HL-60 (cell line): ENCODE measurements around the gene NCK2.

Experiments used
- DNase-seq, 2 experiments: peaks; one replicate each; pipeline ENCODE4 v3.0.0-alpha.2; 2010 to 2020; ENCODE audit warnings: low read depth in 1 of 2, low spot score in 1 of 2
- H3K27ac ChIP-seq: fragments of 250-450 bp; sonication (Bioruptor Pico); replicated peaks from 2 replicates; pipeline ENCODE4 v1.5.1; 2020; ENCODE audit warnings: mild to moderate bottlenecking, moderate library complexity
- H3K27me3 ChIP-seq: fragments of 250-450 bp; sonication (Bioruptor Pico); 2 replicates; pipeline ENCODE4 v1.5.1; 2021; ENCODE audit warnings: mild to moderate bottlenecking, moderate library complexity; ENCODE audit not compliant: insufficient read depth, poor library complexity, severe bottlenecking
- H3K4me3 ChIP-seq: replicated peaks from 2 replicates; pipeline ENCODE4 v1.5.1; 2011; ENCODE audit warnings: mild to moderate bottlenecking, control low read depth, low read length; ENCODE audit not compliant: insufficient read depth
- GABPA ChIP-seq: IDR thresholded peaks from 2 replicates; pipeline ENCODE4 v1.6.1; 2012; ENCODE audit warnings: low read depth
- POLR2AphosphoS5 ChIP-seq: IDR thresholded peaks from 2 replicates; pipeline ENCODE4 v1.6.1; 2012; ENCODE audit warnings: low read depth
- REST ChIP-seq: IDR thresholded peaks from 2 replicates; pipeline ENCODE4 v1.6.1; 2012; ENCODE audit warnings: low read depth; ENCODE audit not compliant: insufficient replicate concordance
- SPI1 ChIP-seq: IDR thresholded peaks from 2 replicates; pipeline ENCODE4 v1.6.1; 2012; ENCODE audit warnings: low read depth, mild to moderate bottlenecking, borderline replicate concordance
- TF ChIP-seq, protein P1 (sequence below): IDR thresholded peaks from one replicate; pipeline ENCODE4 v1.5.1; 2011; ENCODE audit warnings: low read length, control low read depth, inconsistent platforms; ENCODE audit not compliant: insufficient read depth

The NCK2 gene

DNA sequence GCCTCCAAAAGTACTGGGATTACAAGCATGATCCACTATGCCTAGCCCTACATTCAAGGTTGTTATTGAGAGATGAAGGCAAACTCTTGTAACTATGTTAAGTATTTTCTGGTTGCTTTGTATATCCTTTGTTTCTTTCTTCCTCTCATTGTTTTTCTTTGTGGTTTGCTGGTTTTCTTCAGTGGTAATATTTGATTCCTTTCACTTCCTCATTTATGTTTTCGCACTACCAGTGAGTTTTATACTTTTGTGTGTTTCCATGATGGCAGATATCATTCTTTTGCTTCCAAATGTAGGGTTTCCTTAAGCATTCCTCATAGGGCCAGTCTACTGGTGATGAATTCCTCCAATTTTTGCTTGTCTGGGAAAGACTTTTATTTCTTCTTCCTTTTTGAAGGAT lies 90.2 kb downstream of the NCK2 start:
- no peak for DNase-seq
- Histone ChIP-seq H3K27me3 (no peaks in the 10 kb centered on the region), H3K27ac (no peak overlapping the region; the same call in 1 of the 2 replicates), H3K4me3 (no peak overlapping the region)
- peak; percentile 97 for TF ChIP-seq SPI1
- no peak for TF ChIP-seq POLR2AphosphoS5

- DNase-seq: no peak
- Histone ChIP-seq H3K27ac (no peak overlapping the region), H3K27me3 (no peaks in the 10 kb centered on the region), H3K4me3 (no peak overlapping the region)
- TF ChIP-seq SPI1: no peak
- no peak for TF ChIP-seq GABPA
- TF ChIP-seq, protein P1, sequence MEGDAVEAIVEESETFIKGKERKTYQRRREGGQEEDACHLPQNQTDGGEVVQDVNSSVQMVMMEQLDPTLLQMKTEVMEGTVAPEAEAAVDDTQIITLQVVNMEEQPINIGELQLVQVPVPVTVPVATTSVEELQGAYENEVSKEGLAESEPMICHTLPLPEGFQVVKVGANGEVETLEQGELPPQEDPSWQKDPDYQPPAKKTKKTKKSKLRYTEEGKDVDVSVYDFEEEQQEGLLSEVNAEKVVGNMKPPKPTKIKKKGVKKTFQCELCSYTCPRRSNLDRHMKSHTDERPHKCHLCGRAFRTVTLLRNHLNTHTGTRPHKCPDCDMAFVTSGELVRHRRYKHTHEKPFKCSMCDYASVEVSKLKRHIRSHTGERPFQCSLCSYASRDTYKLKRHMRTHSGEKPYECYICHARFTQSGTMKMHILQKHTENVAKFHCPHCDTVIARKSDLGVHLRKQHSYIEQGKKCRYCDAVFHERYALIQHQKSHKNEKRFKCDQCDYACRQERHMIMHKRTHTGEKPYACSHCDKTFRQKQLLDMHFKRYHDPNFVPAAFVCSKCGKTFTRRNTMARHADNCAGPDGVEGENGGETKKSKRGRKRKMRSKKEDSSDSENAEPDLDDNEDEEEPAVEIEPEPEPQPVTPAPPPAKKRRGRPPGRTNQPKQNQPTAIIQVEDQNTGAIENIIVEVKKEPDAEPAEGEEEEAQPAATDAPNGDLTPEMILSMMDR: no peak
- TF ChIP-seq REST: no peak
- no peak for TF ChIP-seq POLR2AphosphoS5
Measured at GRCh38 chr2:105836341-105836740, 91.6 kb downstream of the NCK2 start.

DNA sequence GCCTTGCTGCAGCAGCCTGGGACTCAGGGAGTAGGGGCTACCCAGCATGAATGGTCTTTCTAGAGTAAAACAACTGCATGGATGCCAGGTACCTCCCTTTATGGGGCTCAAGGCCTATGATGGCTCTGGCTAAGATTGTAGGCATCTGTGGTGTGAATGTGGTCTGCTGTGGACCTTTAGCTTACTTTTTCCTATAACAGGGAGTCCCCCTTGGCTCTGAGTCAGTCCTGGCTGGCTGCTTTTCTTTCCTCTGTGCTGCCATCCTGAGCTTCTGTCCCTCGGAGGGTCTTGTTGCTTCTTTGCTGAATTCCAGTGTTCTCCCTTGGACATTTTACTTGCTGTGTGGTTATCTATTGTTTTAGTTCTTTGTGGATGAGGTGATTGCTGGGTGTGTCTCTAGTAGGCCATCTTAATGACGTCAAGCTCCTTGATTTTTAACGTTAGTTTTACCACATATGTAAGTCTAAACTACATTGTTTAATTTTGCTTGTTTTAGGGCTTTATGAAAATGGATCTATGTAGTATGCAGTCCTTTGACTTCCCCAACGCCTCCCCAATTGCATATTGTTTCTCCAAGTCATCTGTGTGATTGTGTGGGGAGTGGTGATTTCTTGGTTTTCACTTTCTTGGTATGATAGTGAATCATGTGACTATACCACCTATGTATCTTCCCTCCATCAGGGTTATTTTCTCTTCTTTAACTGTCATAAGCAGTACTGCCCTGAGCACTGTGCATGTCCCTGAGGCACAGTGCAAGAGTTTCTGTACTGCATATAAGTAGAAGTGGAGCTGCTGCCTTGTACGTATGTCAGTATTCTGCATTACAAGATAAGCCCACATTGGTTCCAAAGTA lies 92.4 kb downstream of the NCK2 start:
- no peak for TF ChIP-seq POLR2AphosphoS5
- no peak for TF ChIP-seq GABPA
- TF ChIP-seq SPI1: no peak
- TF ChIP-seq, protein P1: no peak
- no peak for TF ChIP-seq REST

GRCh38 chr2:105839793-105840192 lies 95.1 kb downstream of the NCK2 start:
- no peak for TF ChIP-seq GABPA
- no peak for TF ChIP-seq REST
- TF ChIP-seq SPI1: no peak
- TF ChIP-seq, protein P1: no peak
- no peak for TF ChIP-seq POLR2AphosphoS5
- Histone ChIP-seq H3K4me3 (no peak overlapping the region), H3K27ac (no peak overlapping the region), H3K27me3 (no peaks in the 10 kb centered on the region)
- no peak for DNase-seq

More for the DNA sequence above, 92.4 kb downstream of the NCK2 start:
- Histone ChIP-seq H3K4me3 (no peak overlapping the region), H3K27ac (no peak overlapping the region), H3K27me3 (no peaks in the 10 kb centered on the region)
- no peak for DNase-seq
